IPS-NIHi11 (cell line): Measurements from ENCODE around the gene CACNA1A.
"Not testable (repeated sequence)": the region's sequence is repeated elsewhere in the genome, so short reads cannot be mapped to it uniquely, and the experiment has no call there.

Experiments used
- DNase-seq: peaks from one replicate; pipeline ENCODE4 v3.0.0; 2012; ENCODE audit warnings: mixed read lengths, low spot score

CACNA1A gene

DNA sequence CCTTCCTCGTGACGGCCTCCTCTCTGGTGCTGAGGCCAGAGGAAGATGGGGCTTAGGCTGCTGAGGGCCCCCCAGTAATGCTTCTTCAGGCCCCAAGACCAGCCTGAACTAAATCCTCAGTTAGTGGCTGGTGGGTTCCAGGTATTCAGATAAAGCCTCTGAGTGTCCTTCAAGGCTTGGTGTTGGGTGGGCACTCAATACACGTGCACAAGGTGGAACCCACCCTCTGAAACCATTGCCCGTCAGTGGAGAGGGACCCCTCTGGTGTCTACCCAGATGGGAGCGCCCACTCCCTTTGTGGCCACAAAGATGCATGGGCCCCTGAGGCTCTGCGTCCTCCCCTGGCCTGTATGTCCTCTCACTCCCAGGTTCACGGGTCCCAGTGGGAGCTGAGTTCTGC, 277.0 kb downstream of the CACNA1A start:
- DNase-seq, result no peak

DNA sequence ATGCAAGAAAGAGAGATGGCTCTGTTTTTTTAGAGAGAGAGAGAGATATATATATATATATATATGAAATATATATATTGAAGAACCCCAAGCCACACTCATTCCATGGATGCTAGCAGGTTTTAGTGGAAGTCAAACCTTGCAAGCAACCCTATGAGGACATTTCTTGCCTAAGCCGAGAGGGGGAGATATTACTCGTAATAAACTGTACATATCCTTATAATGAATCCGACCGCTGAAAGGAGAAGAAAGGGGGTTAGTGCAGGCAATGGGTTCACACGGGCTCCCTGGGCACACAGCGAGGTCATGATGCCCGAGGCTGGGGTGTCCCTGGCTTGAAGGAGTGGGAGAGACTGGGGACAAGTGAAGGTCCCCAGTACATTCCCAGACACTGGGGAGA, 277.7 kb downstream of the CACNA1A start:
- DNase-seq, result no peak

DNA sequence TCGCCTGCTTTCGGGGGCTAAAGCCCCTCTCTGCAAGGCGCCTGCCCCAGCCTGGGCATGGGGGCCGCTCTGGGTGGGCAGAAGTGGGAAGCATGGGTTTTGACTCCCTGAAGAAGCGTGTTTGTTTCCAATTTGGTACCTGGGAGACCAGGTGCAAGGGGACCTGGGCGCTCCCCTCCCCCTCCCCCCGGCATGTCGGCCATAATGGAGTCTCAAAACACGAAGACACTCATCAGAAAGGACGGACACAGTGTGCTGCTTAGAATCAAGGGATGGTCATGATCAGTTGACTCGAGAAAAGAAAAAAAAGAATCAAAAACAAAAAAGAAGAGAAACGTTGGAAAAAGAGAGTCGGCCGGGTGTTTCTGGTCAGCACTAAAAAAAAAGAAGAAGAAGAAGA, 279.3 kb downstream of the CACNA1A start:
- DNase-seq, result no peak

DNA sequence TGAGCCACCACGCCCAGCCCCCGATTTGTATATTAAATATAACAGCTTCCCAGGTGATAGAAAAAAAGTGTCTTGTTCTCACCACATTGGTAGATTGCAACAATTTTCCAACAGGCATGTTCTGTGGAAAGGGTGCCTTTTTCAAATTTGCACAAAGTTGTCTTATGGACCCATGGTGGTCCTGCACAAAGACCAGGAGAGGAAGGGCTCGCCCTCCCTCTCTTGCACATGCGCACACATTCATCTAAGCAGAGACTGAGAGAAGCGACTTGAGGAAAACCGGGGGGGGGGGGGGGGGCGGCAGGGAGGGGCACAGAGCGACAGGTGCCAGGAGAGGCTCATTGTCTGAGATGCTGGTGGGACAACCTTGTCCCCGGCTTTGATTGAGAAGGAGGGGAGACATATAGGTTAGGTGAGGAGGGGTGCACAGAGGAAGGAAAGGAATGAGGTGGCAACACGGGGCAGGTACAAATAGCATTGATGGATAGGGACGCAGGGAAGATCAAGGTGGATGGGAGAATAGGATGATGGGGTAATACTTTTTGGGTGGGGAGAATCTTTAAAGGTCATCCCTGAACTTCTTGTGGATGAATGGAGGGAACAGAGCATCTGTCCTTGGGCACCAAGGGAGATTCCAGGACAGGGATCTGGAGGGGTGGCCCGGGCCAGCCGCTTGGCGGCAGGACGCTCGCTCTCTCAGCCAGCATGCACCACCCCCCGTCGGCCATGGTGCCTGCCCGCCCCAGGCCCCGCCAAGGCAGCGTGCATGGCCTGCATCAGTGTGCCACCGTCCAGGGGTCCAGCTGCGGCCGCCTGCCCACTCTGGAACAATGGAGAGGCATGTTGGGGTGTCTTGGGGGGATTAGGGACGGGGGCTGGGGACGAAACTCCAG, 280.1 kb downstream of the CACNA1A start:
- no peak for DNase-seq

DNA sequence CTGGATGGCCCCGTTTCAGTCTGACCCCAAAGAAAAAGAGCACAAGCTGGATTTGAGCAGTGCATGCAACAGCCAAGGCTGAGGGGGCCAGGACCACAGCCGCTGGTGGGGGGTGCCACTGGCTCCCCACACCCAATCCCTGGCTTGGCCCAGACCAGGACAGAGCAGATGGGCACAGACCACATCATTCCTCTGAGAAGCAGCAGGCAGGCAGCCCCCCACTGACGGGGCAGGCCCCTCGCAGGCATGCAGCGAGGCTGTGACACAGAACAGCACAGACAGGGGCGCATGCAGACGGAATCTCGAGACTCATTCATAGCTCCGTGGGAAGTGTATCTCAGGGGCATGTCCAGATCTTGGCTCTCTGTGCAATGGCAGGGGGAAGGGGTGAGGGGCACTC, 281.2 kb downstream of the CACNA1A start:
- DNase-seq, result no peak

DNA sequence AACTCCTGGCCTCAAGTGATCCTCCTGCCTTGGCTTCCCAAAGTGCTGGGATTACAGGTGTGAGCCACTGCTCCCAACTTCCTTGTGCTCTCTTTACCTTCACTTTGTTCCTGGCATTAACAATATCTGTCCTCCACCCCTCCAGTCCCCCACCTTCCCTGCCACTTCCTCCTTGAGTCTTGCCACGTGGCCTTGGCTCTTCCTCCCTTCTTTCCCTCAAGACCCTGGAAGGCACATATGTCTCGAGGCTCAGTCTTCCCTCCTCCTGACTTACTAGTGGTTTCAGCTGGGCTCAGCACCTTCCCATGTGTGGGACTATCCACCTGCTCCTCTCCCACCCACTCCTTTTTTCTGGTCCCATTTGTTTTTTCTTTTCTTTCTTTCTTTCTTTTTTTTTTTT, 285.4 kb downstream of the CACNA1A start:
- no peak for DNase-seq

DNA sequence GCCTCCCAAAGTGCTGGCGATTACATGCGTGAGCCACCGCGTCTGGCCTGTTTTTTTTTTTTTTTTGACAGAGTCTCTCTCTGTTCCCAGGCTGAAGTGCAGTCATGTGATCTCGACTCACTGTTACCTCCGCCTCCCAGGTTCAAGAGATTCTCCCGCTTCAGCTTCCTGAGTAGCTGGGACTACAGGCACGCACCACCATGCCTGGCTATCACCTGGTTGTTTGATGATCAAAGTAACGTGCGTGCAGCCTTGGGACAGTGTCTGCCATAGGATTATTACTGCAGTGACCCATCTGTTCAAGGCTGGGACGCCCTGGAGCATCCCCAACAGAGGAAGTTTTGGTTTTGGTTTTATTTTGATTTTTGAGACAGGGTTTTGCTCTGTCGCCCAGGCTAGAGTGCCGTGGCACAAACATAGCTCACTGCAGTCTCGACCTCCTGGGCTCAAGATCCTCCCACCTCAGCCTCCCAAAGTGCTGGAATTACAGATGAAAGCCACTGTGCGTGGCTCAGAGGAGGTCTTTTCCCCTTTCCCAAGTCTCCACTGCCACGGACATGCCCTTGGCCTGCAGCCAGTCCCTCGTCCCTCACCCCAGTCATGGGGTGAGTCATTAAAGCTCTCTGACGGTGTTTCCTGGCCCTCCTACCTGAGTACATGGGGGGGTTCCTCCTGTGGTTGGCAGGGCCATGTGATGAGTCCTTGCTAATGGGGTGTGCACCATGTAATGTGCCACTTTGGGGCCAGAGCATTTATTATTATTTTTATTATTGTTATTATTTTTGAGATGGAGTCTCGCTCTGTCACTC, 290.5 kb downstream of the CACNA1A start:
- no peak for DNase-seq

DNA sequence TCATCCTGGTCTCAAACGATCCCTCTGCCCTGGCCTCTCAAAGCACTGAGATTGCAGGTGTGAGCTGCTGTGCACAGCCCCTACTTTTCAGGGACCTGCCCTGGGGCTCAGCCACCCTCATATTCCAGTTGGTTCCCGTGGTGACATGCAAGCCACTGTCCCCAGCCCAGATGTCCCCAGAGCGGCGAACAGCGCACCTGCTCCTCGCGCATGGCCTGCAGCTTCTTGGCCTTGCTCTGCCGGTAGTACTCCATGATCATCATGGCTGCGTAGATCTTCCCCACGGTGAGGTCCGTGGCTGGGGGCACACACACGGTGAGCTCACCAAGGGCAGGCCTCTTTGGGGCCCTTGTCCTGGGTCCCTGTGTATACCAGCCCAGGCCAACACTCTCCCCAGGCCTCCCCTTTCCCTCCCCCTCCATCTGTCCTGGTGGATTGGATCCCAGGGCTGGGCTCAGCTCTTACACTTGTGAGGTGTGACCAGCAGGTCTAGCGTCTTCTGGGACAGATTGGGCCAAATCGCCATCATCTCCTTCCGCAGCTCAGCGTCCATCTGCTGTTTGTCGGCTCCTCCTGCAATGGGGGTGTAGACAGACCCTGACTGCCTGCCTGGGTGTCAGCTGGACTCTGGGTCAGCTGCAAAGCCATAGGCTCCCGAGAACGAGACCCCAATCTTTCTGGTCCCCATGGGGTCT, 292.1 kb downstream of the CACNA1A start:
- DNase-seq, result no peak

DNA sequence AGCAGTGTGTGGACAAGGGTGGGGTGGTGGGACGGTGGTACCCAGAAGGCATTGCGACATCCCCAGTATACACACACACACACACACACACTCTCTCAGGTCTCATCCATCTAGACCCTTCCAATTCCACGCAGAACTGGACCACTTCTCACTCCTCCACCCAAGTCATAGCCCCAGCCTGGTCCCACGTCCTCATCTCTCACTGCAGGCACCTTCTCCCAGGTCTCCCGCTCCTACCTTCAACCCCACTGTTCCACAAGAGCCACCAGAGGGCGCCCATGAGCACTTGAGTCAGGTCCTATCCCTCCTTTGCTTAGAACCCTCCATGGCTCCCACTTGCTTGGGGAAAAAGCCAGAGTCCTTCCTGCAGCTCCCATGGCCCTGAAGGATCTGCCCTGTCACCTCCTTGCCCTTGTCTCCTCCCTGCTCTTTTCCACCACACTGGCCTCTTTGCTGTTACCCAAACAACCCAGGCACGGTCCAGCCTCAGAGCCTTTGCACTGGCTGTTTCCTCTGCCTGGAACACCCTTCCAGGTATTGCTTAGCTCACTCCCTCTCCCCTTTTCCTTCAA, 293.4 kb downstream of the CACNA1A start:
- DNase-seq, result peak; percentile 74

DNA sequence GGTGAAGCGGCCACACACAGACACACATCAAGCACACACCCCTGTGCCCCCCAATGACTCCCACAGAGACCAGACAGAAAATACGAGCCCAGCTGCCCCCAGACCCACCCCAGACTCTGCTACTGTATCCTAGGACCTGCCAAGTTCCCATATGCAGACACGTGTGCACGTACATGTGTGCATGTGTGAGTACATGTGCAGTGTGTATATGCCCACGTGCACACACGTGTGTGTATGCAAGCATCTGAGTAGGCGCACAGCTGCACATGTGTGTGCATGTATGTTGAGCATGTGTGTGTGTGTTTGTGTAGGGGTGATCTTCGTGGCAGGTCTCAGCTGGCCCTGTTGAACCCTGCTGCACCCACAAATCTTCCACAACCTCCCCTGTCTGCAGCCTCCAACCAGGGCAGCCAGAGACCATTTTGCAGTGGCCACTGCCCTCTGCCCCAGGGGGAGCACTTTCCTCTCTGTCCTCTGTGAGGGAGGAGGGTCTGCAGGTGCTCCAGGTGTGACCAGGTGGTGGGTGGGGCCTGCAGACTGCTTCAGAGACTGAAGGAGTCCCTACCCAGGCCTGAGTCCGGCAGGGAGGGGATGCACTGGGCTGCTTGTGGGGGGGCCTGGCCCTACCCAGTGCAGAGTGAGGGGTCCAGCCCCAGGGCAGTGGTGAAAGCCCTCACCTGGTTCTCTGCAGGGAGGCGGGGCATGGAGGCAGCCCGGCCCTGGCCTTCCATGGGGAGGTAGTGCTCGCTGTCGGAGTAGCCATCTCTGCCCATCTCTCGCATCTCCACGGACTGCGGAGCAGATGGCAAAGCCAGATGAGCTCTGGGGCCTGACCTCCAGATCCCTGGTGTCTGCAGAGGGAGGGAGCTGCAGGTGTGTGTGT, 294.6 kb downstream of the CACNA1A start:
- DNase-seq, result no peak

DNA sequence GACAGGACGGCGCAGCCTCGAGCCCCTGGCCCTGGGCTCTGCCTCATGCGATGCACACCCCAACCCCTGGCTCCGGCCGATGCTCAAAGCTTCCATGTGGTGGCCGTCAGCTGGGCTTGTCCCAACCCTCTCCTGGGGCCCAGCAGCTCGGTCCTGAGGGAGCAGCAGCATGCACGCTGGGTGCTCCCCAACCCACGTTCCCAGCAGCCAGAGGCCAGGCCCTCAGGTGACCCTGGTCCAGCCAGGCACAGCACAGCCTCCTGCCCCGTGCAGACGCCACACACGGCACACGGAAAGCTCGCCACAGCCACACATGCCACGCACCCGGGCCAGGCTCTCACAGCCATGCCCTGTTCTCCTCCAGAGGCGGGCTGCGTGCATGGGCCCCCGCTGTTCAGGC, 295.3 kb downstream of the CACNA1A start:
- DNase-seq, result no peak

DNA sequence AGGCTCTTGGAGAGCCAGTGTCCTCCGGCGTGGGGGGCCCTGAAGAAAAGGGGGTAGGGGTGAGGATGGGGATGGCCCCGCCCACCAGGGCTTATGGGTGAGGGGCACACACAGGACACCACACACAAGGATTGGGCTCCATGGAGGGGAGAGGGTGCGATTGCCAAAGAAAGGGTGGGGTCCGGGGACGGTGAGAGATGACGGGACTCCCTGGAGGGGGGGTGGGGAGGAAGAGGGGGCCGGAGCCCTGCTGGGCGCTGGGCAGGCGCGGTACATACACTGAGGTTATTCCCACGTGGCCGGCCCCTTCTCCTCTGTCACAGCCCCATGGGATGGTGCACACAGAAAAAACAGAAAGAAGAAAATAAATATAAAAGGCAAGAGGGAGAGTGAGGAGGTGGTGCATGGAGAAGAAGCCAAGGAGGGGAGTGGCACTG, 295.9 kb downstream of the CACNA1A start:
- no peak for DNase-seq

DNA sequence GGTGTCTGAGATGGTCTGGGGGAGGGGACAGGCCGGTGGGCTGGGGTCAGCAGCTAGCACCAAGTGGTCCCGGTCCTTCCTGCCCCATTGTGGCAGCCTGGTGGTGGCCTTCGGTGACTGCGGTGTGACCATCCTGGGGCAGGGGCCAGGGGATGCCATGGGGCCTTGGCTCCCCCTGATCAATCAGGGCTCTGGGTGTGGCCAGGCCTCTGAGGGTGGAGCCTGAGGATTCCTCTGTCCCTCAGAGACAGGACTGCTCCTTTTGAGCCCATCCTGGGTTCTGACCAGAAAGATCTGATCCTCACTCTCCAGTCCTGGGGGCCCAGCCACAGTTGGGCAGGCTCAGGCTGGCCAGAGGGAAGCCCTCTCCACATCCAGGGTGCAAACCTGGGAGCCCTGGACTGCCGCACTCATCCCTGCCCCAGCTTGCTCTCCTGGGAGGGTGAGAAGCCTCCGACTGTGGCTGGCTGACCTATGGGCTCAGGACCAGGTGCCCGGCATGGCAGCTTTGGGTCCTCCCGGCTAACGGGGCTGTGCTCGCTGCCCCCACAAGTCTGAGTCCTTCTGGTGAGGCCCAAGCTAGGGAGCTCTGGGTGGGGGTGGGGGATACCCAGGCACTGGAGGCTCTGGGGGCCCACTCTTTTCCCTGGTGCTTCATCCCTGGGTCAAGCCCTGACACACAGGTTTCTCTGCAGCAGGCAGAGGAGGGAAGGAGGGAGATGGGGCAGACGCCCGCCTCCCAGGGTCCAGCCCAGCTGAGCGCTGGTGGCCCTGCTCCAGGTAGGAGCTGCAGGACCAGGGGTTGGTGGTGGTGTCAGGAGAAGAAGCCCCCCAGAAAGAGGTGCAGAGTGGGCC, 296.6 kb downstream of the CACNA1A start:
- DNase-seq, result peak; percentile 62

DNA sequence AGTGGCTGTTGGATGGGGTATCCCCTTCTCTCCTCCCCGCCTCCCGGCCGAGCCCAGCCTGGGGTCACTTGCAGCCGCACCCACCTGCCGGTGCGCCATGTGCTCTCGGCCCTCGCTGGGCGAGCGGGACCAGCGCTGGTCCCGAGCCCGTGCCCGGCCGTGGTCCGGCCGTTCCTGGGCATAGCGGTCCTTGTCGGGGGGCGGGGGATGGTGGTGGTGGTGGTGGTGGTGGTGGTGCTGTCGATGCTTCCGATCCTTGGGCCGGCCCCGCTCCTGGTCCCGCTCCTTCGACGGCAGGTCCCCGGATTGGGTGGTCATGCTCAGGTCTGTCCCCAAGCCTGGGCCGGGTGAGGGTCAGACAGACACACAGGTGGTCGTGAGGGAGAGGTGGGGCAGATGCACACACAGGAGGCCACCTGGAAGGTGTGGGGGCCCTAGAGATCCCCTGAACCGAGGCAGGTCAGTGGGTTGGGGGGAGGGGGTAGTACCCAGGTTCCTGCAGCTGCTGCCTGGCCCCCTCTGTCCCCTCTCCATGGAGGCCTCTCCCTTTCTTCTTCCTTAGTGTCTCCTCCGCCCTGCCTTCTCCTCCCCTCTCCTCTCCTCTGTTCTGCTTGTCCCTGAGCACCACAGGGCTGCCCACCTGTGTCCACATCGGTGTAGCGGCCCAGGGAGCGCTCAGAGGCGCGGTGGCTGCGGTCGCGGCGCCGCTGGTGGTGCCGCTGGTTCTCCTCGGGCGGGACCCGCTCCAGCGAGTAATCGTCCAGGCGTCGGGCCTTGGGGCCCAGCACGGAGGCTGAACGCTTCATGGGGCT, 297.4 kb downstream of the CACNA1A start:
- no peak for DNase-seq

DNA sequence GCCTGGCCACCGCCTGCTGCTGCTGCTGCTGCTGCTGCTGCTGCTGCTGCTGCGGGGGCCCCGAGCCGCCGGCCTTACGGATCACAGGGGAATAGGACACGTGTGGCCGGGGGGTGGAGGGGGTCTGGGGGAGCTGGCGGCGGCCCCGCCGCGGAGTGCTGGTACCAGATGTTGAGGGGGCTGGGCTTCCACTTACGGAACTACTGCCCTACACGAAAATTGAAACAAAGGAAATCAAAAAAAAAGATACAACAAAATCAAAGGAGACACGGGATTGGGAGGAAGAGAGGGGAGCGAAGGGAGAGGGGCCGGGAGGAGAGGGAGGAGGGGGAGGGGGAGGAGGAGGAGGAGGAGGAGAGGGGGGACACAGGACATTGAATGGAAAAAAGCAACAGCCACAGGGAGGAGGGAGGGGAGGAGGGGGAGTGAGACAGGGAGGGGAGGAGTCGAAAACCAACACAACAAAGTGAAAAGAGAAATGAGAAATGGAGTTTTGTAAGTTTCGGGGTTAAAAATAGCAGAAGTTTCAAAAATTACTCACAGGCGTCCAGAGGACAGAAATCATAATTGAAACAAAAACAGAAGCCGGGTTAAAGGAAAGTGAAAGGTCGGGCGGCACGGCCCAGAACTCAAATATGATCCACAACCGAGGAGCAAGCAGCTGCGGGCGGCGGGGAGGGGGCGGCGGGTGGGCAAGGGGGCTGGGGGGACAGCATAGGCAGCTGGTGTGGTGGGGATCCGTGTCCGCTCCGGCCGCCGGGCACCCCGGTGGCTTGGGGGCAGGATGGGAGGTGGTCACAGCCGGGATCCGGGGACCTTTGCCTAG, 298.2 kb downstream of the CACNA1A start:
- DNase-seq, result peak; percentile 58

DNA sequence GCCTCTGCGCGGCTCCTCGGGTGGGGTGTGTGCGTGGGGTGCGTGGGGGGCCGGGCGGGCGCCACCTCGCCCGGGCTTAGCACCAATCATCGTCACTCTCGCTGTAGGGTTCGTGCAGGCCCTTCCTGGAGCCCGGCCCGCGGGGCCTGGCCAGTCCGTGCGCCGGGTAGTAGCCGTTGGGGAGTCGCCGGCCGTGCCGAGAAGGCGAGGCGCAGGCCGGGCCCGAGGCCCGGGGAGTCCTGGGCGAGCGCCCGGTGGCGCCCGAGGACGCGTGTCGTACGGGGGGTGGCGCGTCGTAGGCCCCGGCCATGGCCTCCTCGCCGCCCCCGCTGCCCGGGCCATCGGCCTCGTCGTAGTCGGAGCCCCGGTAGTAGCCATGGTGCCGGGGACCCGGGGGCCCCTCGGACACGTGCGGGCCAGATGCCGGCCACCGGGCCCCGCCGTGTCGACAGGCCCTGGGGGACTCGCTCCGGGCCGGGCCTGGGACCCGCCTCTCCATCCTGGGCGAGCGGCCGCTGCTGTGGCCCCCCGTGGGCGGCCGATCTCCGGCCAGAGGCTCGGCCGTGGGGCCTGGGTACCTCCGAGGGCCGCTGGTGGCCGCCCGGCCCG, 298.9 kb downstream of the CACNA1A start:
- peak; percentile 63 for DNase-seq

DNA sequence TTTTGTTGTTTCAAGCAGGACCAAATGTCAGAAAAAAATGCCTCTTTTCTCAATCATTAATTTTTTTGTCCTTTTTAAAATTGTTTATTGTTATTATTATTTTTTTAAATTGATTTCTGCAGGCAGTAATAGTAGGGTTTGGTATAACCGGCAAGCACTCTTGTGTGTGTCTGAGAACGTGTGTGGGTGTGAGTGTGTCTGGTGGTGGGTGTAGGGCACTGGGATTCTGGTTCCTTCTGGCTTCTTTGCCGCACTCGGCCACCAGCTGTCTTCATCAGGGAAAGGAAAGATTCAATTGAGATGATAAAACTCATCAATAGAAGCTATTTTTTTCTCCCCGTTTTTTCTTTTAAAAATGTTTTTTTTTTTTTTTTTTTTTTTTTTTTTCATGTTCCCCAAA, 299.7 kb downstream of the CACNA1A start:
- no peak for DNase-seq

DNA sequence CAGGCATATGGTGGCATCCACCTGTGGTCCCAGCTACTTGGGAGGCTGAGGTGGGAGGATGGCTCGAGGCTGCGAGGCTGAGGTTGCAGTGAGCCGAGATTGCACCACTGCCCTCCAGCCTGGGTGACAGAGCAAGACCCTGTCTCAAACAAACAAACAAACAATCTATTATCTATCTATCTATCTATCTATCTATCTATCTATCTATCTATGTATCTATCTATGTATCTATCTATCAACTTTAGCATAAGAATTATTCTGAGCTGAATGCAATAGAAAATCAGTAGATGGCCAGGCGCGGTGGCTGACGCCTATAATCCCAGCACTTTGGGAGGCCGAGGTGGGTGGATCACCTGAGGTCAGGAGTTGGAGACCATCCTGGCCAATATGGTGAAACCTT, 304.2 kb downstream of the CACNA1A start:
- not testable (repeated sequence) for DNase-seq
